GM19455 (cell line): ENCODE measurements around the gene MYO9A.

Experiments used
- ATAC-seq: cut with Tn5 transposase; IDR thresholded peaks from one replicate; pipeline ENCODE4 v1.9.1; 2021; ENCODE audit not compliant: unreplicated experiment

Gene MYO9A

GRCh38 chr15:71788646-71789579 is 329.0 kb downstream of the MYO9A start:
- ATAC-seq = no peak

GRCh38 chr15:71786673-71787072 is 331.3 kb downstream of the MYO9A start:
- ATAC-seq = no peak

- ATAC-seq = no peak
Observed at GRCh38 chr15:71785996-71786395, 332.0 kb downstream of the MYO9A start.

GRCh38 chr15:71784719-71785118 is 333.2 kb downstream of the MYO9A start:
- no peak for ATAC-seq

GRCh38 chr15:71782422-71783165 is 335.4 kb downstream of the MYO9A start:
- no peak for ATAC-seq

GRCh38 chr15:71781965-71782265 is 336.0 kb downstream of the MYO9A start:
- ATAC-seq = no peak

- peak; percentile 44 for ATAC-seq
Observed at GRCh38 chr15:71781179-71781964, 336.6 kb downstream of the MYO9A start.

GRCh38 chr15:71780115-71780976 is 337.6 kb downstream of the MYO9A start:
- peak; percentile 56 for ATAC-seq

- ATAC-seq = no peak
Observed at GRCh38 chr15:71779073-71779797, 338.7 kb downstream of the MYO9A start.

GRCh38 chr15:71777216-71777943 is 340.6 kb downstream of the MYO9A start:
- ATAC-seq = no peak

- no peak for ATAC-seq
Observed at GRCh38 chr15:71776304-71776703, 341.6 kb downstream of the MYO9A start.

GRCh38 chr15:71775856-71776255 is 342.1 kb downstream of the MYO9A start:
- no peak for ATAC-seq

GRCh38 chr15:71773206-71773859 is 344.6 kb downstream of the MYO9A start:
- ATAC-seq = no peak
